HG03175 (cell line): Measurements from ENCODE around the gene MAGEA1.
A peak's percentile ranks its signal among the peaks of the same experiment; 100 is the strongest.
"Not testable (repeated sequence)": the region's sequence is repeated elsewhere in the genome, so short reads cannot be mapped to it uniquely, and the experiment has no call there.

Experiments used
- ATAC-seq: cut with Tn5 transposase; IDR thresholded peaks from one replicate; pipeline ENCODE4 v1.9.1; 2021; ENCODE audit warnings: mild to moderate bottlenecking, moderate library complexity; ENCODE audit not compliant: unreplicated experiment

MAGEA1 gene, protein sequence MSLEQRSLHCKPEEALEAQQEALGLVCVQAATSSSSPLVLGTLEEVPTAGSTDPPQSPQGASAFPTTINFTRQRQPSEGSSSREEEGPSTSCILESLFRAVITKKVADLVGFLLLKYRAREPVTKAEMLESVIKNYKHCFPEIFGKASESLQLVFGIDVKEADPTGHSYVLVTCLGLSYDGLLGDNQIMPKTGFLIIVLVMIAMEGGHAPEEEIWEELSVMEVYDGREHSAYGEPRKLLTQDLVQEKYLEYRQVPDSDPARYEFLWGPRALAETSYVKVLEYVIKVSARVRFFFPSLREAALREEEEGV

DNA sequence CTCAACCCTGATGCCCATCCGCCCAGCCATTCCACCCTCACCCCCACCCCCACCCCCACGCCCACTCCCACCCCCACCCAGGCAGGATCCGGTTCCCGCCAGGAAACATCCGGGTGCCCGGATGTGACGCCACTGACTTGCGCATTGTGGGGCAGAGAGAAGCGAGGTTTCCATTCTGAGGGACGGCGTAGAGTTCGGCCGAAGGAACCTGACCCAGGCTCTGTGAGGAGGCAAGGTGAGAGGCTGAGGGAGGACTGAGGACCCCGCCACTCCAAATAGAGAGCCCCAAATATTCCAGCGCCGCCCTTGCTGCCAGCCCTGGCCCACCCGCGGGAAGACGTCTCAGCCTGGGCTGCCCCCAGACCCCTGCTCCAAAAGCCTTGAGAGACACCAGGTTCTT, at the start of gene MAGEA1:
TSS of gene MAGEA1 (plus strand) at position 154 of the 400 bp plus-strand sequence. CDS start 3,106 bp downstream, outside the sequence.
- no peak for ATAC-seq

- ATAC-seq: not testable (repeated sequence)
These were observed 46.2 kb upstream of the MAGEA1 start for GRCh38 chrX:153132924-153133323.

DNA sequence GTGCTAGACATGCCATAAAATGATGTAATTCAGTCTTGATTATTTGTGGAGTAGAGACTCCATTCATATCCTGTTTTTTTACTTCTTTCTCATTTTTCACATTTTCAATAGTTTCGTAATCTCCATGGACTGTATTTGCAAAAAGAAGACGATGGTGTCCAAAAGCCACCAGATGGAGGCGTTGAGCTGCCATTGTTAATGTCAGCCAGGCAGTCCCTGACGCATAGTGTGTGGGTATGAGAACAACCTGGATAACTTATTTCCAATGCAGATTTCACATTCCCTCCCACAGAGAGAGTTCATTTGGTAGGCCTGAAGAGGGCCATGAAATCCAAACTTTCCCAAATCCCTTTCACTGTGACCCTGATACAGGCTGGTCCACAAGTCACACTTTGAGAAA, 40.0 kb upstream of the MAGEA1 start:
- not testable (repeated sequence) for ATAC-seq

DNA sequence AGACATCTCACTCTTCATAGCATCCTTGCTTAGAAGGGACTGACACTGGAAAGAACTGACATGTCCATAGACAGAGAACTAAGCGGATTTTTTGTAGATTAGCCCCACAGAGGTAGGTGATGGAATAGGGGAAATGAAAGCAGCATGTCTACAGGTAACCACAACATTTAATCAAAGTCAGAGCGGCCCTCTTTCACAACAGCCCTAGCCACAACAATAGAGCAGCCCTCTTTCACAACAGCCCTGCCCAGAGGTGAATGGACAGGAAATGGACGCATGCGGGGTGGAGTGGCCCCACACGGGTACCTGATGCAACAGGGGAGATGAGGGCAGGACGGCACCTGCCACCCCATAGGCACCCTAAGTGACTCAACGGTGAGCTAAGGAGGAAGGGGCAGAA, 32.8 kb upstream of the MAGEA1 start:
- ATAC-seq: not testable (repeated sequence)

- ATAC-seq: no peak
These were observed 25.6 kb upstream of the MAGEA1 start for GRCh38 chrX:153153516-153153915.

DNA sequence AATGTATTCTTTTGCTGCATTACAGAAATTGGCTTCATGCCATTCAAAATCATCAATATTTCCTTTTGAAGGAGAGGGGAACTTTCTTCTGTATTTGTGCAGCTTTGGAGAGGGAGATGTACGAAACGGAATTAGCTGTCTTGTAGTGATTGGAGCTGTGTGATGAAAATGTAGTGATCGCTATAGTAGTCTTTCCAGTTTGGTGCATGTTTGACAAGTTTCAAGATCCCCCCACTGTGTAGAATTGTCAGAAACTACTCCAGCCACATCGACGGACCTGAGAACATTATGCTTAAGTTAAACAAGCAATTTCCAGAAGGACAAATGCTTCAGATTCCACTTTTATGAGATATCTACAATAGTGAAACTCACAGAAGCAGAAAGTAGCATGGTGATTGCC, 21.6 kb upstream of the MAGEA1 start:
- no peak for ATAC-seq

DNA sequence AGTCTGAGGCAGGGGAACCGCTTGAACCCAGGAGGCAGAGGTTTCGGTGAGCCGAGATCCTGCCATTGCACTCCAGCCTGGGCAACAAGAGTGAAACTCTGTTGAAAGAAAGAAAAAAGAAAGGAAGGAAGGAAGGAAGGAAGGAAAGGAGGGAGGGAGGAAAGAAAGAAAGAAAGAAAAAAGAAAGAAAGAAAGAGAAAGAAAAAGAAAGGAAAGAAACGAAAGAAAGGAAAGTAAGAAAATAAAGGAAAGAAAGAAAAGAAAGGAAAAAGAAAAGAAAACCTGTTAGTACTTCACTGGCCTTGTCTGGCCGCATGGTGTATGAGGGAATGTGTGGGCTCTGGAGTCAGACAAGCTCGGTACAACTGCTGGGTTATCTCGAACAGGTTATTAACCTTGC, 20.8 kb upstream of the MAGEA1 start:
- no peak for ATAC-seq

GRCh38 chrX:153161952-153162351, 17.1 kb upstream of the MAGEA1 start:
- no peak for ATAC-seq

DNA sequence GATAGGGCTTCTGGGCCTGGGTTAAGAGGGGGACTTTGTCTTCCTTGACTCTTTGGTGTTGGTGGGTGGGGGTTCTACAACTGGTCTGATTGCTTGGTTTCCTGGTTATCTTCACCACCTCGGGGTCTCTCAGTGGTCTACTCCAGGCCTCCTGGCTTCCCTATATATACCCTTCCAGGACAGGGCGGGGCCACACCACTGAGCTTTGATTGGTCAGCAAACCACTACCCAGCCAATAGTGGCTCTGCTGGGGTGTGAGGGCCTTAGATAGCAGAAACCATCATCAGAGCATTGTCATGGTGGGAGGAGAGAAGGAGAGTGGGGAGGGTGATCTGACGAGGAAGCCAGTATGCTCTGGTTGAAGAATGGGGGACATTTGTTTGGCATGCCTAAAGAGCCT, 14.4 kb upstream of the MAGEA1 start:
- ATAC-seq: no peak

GRCh38 chrX:153168423-153168822, 10.7 kb upstream of the MAGEA1 start:
- not testable (repeated sequence) for ATAC-seq

DNA sequence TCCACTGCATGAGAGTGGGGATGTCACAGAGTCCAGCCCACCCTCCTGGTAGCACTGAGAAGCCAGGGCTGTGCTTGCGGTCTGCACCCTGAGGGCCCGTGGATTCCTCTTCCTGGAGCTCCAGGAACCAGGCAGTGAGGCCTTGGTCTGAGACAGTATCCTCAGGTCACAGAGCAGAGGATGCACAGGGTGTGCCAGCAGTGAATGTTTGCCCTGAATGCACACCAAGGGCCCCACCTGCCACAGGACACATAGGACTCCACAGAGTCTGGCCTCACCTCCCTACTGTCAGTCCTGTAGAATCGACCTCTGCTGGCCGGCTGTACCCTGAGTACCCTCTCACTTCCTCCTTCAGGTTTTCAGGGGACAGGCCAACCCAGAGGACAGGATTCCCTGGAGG, 2.7 kb downstream of the MAGEA1 start:
- ATAC-seq: no peak

DNA sequence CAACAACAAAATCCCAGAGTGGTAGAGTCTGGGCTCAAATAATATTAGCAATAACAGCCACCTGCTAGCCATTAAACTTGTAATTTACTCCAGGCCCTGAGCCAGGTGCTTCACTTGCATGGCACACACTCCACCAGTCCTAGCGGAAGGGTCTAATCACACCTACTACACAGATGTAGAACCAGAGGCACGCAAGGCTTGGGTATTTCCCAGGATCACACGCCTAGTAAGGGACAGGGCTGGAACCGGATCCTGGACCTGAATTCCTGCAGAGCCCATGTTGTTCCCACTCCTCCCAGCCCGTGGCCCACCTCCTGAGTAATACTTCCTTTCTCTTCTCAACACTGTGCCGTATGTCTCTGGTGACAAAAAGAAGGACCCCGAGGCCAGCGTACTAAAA, 5.7 kb downstream of the MAGEA1 start:
- ATAC-seq: no peak

- no peak for ATAC-seq
These were observed 11.3 kb downstream of the MAGEA1 start for GRCh38 chrX:153190381-153190780.

DNA sequence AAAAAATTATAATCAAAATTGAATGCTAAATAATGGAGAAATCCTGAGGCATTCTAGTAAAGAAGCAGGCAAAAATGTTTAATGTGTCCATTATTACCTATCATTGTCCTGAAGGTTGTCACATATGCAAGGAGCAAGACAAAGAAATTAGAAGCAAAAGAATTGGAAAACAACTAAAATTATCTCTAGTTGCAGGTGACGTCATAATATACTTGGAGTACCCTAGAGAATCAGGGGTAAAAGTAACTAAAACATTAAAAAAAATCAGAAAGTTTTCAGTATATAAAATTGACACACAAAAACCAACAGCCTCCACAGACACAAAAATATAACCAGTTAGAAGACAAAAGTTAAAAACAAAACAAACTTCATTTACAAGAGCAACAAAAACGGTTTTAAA, 21.4 kb downstream of the MAGEA1 start:
- no peak for ATAC-seq

- no peak for ATAC-seq
These were observed 27.5 kb downstream of the MAGEA1 start for GRCh38 chrX:153206425-153207046.

DNA sequence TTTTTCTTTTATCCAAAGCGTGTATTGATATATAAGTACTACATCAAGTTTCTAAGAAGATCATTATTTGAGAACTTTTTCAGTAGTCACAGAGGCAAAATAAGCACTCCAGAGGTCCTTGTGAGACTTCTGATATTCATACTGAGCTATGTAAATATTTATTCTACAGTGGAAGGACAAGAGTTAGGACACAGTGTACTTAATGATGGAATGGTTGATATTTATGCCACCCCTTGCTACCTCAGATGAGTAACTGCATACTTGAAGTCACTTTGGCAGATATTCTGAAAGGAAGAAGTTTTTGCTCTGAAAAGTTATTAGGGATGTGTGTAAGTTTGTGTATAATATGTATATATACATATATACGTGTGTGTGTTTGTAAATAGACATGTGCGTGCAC, 30.3 kb downstream of the MAGEA1 start:
- no peak for ATAC-seq

DNA sequence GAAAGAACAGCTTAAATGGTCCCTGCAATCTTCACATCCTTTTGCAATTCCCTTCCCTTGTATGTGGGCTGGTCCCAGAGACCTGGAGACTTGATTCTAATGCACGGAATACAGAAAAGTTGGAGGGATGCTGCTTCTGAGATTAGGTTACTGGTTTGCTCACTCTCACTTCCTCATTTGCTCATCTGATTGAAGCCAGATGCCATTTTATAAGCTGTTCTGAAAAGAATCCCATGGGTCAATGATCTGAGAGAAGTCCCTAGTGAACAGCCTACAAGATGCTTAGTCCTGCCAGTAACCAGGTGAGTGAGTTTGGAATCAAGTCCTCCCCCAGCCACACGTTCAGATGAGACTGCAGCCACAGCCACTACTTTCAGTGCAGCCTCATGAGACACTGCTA, 35.9 kb downstream of the MAGEA1 start:
- peak; percentile 56 for ATAC-seq

DNA sequence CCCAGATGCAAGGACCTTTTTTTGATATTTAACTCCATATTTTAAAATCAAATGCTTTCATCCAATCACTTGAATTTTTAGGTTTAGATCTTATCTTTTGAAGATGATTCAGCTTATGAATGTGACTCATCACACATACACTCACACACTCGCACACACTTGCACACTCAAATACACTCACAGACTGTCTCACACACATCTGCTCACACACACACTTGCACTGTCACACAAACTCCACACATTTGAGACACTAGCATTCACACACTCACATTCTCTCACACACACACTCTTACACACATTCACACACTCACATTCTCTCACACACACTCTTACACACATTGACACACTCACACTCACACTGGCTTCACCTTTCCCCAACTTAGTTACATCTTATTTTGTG, 37.8 kb downstream of the MAGEA1 start:
- no peak for ATAC-seq

DNA sequence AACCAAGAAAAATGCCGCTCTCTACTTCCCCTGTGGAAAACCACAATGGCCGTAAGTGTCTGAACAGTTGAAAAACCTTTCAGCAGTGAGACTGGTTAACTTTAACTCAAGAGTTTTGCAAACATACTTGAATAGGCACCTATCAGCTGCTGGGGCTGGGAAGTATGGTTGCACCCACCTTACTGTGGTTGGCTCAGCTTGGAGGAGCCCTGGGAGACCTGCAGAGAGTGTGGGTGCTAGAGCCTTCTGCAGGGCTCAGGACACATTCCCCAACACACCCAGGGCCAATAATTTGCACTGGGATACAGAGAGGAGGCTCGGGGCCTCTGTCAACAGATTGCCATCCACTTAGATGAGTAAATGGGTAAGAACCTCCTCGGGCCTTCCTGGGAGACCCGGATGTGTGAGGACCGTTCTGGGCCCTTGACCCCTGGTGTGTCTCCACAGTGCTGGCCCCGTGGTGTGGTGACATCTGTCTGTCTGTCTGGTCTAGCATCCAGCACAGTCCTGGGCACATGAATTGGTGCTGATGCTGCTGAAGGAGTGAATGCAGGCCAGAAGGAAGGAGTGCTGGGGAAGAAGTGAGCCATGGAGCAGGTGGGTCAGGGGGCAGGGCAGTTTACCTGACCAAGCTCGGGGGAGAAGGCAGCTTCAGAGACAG, 46.5 kb downstream of the MAGEA1 start:
- ATAC-seq: no peak

GRCh38 chrX:153226344-153227185, 47.5 kb downstream of the MAGEA1 start:
- ATAC-seq: no peak
